ENCODE results near the gene ENOX1. TPM values are rescaled to one million over a fixed set of nuclear protein-coding genes. Genes with fewer than 3 reads are reported as not detected.

The ENOX1 gene
- total RNA-seq, 1 donor from 2014 or later, result 3.0 TPM

DNA sequence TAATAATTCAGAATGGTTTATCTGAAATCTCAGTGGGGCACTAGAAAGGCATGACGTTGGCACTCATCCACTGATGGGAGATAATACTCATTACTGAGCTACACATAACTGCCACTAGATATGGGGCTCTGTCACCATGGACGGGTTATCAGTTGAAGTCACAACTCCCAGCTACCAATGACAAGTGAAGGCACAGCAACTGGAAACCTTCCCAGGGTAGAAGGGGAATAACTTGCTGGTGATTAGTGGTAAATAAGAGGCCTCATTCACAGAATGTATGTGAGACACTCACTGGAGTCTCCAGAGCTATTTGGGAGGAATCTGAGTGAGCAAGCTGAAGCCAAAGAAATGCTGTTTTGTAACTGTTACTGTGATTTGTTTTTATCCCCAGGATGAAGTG, 249.6 kb downstream of the ENOX1 start:
- H3K9me3 Mint-ChIP-seq, result peaks cover 7% of the 10 kb centered on the region
- peaks cover 11% of the 10 kb centered on the region for H3K4me1 Mint-ChIP-seq
- H3K27me3 Mint-ChIP-seq (ENCODE audit: low read depth), result no peaks in the 10 kb centered on the region
- TF ChIP-seq, protein P1, sequence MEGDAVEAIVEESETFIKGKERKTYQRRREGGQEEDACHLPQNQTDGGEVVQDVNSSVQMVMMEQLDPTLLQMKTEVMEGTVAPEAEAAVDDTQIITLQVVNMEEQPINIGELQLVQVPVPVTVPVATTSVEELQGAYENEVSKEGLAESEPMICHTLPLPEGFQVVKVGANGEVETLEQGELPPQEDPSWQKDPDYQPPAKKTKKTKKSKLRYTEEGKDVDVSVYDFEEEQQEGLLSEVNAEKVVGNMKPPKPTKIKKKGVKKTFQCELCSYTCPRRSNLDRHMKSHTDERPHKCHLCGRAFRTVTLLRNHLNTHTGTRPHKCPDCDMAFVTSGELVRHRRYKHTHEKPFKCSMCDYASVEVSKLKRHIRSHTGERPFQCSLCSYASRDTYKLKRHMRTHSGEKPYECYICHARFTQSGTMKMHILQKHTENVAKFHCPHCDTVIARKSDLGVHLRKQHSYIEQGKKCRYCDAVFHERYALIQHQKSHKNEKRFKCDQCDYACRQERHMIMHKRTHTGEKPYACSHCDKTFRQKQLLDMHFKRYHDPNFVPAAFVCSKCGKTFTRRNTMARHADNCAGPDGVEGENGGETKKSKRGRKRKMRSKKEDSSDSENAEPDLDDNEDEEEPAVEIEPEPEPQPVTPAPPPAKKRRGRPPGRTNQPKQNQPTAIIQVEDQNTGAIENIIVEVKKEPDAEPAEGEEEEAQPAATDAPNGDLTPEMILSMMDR (IDR thresholded peaks at IDR 0.05; ENCODE audit: unreplicated experiment), result no peak
- H3K36me3 Mint-ChIP-seq, result peaks cover 3% of the 10 kb centered on the region
- H3K27ac Mint-ChIP-seq, result no peak overlapping the region
- H3K4me3 Mint-ChIP-seq, result no peak overlapping the region
- DNase-seq (ENCODE audit: low spot score in 2 of 2, unreplicated experiment in 2 of 2), result no peak

DNA sequence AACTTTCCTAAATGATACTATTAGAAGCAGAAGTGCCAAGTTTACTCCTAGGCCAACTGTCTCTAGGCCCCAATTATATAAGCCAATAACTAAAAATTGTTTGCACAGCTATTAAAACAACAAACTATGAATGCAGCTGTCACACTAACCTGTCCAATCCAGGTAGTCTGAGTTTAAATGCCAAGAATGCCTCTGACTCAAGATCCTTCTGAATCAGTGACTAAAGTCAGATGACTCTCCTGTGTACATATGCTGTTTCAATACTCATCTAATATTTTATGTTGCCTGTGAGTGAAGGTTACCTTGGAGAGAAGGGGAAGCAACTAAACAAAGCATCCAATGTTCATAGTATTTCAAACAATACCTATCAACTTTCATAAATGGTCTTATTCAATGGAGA, 257.0 kb downstream of the ENOX1 start:
- H3K9me3 Mint-ChIP-seq, result peaks cover 3% of the 10 kb centered on the region
- H3K4me1 Mint-ChIP-seq, result no peaks in the 10 kb centered on the region
- H3K36me3 Mint-ChIP-seq, result no peaks in the 10 kb centered on the region
- TF ChIP-seq, protein P1 (IDR thresholded peaks at IDR 0.05; ENCODE audit: unreplicated experiment), result no peak
- H3K27ac Mint-ChIP-seq, result no peak overlapping the region
- no peak overlapping the region for H3K4me3 Mint-ChIP-seq
- no peaks in the 10 kb centered on the region for H3K27me3 Mint-ChIP-seq (ENCODE audit: low read depth)
- no peak for DNase-seq (ENCODE audit: low spot score in 2 of 2, unreplicated experiment in 2 of 2)

GRCh38 chr13:43528992-43529391, 257.8 kb downstream of the ENOX1 start:
- H3K27me3 Mint-ChIP-seq (ENCODE audit: low read depth), result no peaks in the 10 kb centered on the region
- no peak overlapping the region for H3K27ac Mint-ChIP-seq
- H3K4me1 Mint-ChIP-seq, result no peaks in the 10 kb centered on the region

GRCh38 chr13:43522788-43523187, 264.0 kb downstream of the ENOX1 start:
- H3K36me3 Mint-ChIP-seq, result no peaks in the 10 kb centered on the region
- DNase-seq (ENCODE audit: low spot score in 2 of 2, unreplicated experiment in 2 of 2), result no peak
- TF ChIP-seq, protein P1 (IDR thresholded peaks at IDR 0.05; ENCODE audit: unreplicated experiment), result no peak
- H3K9me3 Mint-ChIP-seq, result peaks cover 12% of the 10 kb centered on the region
- no peak overlapping the region for H3K27ac Mint-ChIP-seq
- H3K27me3 Mint-ChIP-seq (ENCODE audit: low read depth), result peaks cover 2% of the 10 kb centered on the region
- H3K4me3 Mint-ChIP-seq, result no peak overlapping the region
- H3K4me1 Mint-ChIP-seq, result peaks cover 12% of the 10 kb centered on the region

More at GRCh38 chr13:43528992-43529391, 257.8 kb downstream of the ENOX1 start:
- TF ChIP-seq, protein P1 (IDR thresholded peaks at IDR 0.05; ENCODE audit: unreplicated experiment), result no peak
- Mint-ChIP-seq H3K9me3 (peaks cover 10% of the 10 kb centered on the region), H3K36me3 (no peaks in the 10 kb centered on the region), H3K4me3 (no peak overlapping the region)
- no peak for DNase-seq (ENCODE audit: low spot score in 2 of 2, unreplicated experiment in 2 of 2)

GRCh38 chr13:43520351-43520750, 266.4 kb downstream of the ENOX1 start:
- peaks cover 24% of the 10 kb centered on the region for H3K4me1 Mint-ChIP-seq
- peaks cover 12% of the 10 kb centered on the region for H3K9me3 Mint-ChIP-seq
- no peak overlapping the region for H3K27ac Mint-ChIP-seq
- H3K36me3 Mint-ChIP-seq, result no peaks in the 10 kb centered on the region
- DNase-seq (ENCODE audit: low spot score in 2 of 2, unreplicated experiment in 2 of 2), result no peak
- TF ChIP-seq, protein P1 (IDR thresholded peaks at IDR 0.05; ENCODE audit: unreplicated experiment), result no peak
- H3K27me3 Mint-ChIP-seq (ENCODE audit: low read depth), result peaks cover 2% of the 10 kb centered on the region
- no peak overlapping the region for H3K4me3 Mint-ChIP-seq

DNA sequence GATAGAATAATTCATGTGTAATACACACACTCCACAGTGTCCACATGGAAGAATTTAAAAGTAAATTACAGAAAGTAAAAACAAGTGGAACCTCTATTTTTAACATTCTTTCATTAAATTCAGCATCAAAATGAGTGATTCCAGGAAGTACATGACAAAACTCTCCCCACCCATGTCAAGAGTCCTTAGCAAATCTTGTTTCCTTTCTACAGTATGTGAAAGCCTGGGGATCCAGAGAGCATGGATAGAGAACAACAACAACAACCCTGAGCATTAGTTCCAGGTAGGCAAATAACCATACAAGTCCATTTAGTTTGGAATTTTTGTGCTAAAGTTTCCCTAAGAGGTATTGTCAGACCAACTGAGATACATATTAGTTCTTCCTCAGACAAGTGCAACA, 267.9 kb downstream of the ENOX1 start:
- Mint-ChIP-seq H3K4me1 (peaks cover 24% of the 10 kb centered on the region), H3K27me3 (ENCODE audit: low read depth) (peaks cover 2% of the 10 kb centered on the region), H3K36me3 (no peaks in the 10 kb centered on the region), H3K4me3 (no peak overlapping the region), H3K27ac (no peak overlapping the region), H3K9me3 (peaks cover under 1% of the 10 kb centered on the region)
- TF ChIP-seq, protein P1 (IDR thresholded peaks at IDR 0.05; ENCODE audit: unreplicated experiment), result no peak
- no peak for DNase-seq (ENCODE audit: low spot score in 2 of 2, unreplicated experiment in 2 of 2)

Data from mesothelial cell of epicardium (in vitro differentiated cells).